ENCODE data around the gene CRYGN.

The CRYGN gene, protein sequence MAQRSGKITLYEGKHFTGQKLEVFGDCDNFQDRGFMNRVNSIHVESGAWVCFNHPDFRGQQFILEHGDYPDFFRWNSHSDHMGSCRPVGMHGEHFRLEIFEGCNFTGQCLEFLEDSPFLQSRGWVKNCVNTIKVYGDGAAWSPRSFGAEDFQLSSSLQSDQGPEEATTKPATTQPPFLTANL

DNA sequence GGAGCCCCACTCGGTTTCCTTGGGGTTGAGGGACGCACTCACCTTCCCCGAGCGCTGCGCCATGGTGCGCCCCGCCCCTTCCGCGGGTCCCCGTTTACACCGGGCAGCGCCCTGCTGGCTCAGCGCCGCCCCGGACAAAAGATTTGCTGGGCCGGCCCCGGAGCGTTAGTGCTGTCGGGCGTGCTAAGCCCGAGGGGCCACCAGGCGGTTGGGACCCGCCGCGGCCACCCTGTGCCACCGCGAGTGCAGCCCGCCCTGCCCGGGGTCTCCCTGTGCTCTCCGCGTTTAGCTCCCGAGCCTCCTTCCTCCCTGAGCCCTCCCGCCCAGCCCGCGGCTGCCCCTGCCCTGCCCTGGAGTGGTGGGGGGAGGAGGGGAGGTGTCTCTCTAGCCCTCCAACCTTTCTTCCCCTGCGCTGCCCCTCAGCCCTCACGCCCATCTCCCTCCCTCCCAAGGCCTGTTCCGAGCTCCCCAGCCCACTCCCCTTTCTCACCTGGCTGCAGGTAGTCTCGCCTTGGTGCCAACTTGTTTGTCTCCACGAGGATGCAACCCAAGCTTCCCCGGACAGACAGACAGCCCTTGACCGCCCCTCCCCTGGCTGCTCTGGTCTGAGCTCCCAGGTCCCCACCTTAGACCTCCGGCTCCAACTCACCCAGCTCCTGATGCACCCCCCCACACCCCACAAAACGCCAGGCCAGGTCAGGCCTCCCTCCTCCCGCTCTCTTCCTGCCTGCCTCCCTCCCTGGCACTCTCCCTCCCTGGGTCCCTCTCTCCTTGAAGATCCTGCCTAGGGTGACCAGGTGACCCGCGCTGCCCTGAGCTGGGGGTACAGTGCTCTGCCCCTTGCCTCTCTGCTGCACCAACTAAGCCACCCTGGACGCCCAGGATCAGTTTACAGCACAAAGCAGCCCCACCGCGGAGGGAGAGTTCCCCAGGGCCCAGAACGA, at the start of gene CRYGN:
Gene CRYGN, minus strand, starts transcription at position 287 of the 944 bp plus-strand sequence. Its CDS starts 224 bp downstream, at position 63.
- no peak for DNase-seq

GRCh38 chr7:151489498-151489897, 49.6 kb upstream of the CRYGN start:
- DNase-seq: no peak

GRCh38 chr7:151488096-151488495, 48.2 kb upstream of the CRYGN start:
- no peak for DNase-seq

DNA sequence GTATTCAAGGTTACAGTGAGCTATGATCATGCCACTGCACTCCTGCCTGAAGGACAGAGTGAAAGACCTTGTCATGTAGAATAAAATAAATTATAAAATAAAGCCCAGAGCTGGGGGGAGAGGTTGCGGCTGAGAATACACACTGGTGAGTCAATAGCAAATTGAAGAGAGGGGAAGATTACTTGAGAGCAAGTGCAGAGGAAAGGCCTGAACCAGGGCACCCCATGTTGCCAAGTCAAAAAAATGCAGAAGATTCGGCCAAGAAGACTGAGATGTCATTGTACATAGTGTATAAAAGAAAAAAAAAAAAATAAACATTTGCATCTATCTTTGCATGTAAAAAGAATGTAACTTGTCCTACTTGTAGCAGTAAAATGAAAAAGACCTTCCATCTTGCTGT, 47.3 kb upstream of the CRYGN start:
- DNase-seq: no peak

DNA sequence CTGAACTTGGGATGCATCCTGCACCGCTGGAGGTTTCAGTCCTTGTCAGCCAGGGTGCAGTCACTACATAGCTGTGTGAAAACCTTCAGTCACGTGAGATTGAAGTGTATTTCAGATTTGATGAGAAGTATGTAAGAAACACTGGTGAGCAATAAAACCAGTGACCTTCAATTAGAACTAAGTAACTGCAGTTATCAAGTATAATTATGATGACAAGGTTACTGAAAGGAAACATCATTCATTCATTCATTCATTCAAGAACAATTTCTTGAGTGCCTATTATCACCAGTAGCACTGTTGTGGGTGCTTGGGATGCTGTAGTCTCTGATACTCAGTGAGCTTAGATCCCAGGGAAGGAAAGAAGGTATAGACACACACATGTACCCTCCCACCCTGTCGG, 46.1 kb upstream of the CRYGN start:
- no peak for DNase-seq

GRCh38 chr7:151484971-151485707, 45.2 kb upstream of the CRYGN start:
- no peak for DNase-seq

DNA sequence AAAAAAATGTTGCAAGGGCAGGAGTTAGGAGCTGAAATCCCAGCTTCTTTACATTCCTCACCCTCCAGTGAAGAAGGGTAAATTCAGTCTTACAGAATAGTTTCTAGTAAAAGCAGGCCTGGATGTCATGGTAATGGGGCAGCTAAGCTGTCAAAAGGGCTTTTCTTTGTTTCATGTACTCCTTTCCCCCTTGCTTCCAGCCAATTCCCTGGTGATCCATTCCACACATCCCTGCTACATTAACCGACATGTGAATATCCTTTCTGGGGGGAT, 43.7 kb upstream of the CRYGN start:
- no peak for DNase-seq

- no peak for DNase-seq
Measured at GRCh38 chr7:151482883-151483710, 43.2 kb upstream of the CRYGN start.

DNA sequence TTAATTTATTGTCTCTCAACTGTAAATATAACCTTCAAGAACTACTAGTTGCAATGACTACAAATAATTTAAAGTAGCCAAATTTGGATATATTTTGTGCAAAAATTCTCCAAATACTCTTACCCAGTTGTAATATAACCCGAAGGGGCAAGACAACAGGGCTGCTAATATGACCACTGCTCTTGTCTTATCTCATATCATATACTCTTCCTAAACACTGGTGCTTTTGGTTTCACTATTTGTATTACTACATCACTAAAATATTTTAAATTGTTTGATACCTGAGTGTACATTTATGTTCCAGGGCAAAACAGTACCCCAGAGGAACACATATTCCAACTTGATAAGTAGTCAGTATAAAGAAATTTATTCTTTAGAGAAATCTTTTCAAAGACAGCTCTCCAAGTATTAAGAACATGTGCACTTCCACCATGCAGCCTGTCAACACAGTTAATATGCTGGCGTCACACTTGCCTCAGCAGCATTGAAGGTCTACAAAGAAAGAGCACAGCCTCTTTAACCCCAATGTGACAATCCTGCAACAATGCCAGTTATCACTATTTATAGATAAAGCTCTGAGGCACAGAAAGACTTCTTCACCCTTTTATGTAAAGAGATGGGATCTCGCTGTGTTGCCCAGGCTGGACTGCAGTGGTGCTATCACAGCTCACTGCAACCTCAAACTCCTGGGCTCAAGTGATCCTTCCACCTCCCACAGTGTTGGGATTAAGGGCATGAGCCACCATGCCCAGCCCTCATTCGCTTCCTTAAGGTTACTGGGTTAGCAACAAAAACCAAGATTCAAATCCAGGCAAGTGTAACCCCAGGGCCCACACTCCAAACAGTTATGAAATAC, 41.9 kb upstream of the CRYGN start:
- DNase-seq: no peak

GRCh38 chr7:151477867-151478266, 37.9 kb upstream of the CRYGN start:
- DNase-seq: no peak

DNA sequence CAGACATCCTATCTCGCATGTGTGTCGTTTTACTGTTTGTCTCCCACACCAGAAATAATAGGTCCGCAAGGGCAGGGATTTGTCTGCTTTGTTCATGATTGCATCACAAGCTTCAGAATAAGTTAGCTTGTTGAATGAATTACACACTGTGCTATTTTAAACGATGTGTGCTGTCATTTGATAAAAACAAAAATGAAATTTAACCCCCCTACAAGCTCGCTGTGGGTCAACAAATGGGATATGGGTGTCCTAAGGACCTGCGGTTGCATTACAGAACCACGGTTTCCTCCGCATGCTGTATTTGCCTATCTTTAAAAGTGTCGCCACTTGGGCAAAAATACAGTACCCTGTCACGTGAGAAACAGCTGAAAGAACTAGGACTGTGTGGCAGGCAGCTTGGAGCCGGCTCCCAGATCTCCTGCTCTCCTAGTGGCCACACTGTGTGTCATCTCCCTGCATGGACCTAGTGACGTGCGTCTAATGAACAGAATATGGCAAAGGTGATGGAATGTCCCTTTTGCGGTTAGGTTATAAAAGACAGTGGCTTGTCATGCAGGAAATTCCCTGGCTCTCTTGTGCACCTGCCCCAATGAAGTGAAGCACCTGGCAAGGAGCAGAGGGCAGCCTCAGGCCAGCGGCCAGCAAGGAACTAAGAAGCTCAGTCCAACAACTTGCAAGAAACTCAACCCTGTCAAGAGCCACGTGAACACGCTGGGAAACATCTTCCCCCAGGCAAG, 32.9 kb upstream of the CRYGN start:
- no peak for DNase-seq

DNA sequence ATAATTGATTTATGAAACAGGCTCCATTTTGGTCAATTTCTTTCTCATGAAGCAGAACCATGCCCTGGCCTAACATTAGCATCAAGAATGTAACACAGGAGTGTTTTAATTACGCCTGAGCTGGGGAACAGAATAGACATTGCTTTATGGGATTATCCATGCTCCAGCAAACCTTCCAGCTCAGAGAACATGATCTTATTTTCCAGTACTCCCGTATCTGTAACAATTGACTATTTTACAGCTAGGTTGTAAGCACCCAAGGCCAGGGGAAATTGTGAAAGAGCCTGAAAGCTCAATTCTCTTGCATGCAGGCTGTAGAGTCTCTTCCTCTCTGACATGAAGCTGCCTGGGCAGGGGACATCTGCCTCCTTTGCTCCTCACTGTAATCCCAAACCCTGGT, 30.8 kb upstream of the CRYGN start:
- DNase-seq: no peak

GRCh38 chr7:151469281-151469680, 29.3 kb upstream of the CRYGN start:
- DNase-seq: no peak

DNA sequence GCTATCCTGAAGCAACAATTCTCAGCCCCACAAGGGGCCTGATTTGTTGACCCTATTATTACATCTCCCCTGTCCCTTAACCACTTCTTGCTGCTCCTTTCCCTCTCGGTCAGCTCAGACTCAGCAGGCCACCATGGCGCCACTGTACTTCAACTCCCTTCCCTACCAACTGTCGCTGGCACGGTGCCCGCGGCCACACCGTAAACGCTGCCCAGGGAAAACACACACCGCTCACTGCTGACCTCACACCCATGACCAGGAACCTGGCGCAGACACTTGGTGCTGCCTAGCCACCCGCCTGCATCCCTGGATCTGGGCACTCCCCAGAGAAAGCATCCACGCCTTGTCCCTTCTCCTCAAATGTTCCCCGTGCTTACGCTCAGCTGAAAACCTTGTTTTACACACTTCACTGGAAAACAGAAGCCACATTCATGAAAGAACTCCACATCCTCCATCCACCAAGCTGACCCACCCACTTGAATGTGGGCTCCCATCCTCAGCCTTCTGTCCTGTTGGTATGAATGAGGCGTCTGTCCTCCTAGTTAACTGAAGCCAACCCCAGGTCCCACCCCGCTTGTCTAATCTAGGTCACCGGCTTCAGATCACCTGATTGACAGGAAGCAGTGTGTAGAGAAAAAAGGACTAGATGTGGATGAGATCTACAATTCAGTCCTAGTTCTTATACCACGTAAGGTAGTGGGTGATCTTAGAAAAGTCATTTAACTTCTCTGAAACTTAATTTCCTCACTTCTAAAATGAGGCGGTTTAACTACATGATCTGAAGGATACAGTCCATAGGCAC, 28.5 kb upstream of the CRYGN start:
- DNase-seq: no peak

DNA sequence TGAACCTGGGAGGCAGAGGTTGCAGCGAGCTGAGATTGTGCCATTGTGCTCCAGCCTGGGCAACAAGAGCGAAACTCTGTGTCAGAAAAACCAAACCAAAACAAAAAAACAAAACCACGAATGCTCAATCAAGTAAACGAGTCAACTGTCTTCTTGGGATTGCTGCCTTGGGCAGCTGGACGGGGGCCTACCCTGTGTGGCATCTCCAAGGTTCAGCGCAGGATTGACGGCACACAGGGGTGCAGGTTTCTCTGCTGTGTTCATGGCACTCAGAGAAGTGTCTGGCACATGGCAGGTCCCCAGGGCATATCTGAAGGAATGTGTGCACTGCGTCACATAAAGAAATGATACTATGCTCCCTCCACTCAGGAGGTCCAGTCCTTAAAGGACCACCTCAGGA, 25.2 kb upstream of the CRYGN start:
- DNase-seq: no peak

DNA sequence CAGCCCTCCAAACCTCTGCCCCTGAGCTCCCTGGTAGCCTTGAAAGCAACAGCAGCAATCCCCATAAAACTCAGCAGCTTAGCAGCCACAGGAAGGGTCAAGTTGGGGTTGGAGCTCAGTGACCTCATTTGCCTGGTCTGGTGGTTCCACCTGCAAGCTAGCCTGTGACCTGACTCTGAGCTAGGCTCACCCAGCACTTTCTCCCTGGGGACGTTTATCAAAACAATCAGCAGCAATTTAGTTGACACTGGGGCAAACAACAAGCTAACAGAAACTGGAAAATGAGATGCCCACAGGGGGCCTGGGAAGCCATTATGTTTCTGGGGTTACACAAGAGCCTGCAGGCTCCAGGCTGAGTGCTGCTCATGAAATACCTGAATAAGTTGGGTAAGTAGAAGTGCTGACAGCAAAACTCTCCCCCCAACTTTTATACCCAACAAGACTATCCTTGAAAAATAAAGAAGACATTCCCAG, 22.4 kb upstream of the CRYGN start:
- DNase-seq: no peak

DNA sequence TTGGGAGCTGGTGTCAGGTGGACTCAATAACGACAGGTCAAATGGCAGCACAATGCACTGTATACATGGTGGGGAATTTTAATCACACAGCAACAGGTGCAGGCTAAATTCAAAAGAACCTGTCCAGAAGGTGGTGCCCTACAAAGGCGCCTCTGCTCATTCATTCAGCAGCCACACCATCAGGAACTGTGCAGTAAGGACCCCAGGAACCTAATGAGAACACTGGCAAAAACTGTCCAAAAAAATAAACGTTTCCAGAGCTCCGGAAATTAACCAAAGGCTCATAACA, 21.9 kb upstream of the CRYGN start:
- no peak for DNase-seq

DNA sequence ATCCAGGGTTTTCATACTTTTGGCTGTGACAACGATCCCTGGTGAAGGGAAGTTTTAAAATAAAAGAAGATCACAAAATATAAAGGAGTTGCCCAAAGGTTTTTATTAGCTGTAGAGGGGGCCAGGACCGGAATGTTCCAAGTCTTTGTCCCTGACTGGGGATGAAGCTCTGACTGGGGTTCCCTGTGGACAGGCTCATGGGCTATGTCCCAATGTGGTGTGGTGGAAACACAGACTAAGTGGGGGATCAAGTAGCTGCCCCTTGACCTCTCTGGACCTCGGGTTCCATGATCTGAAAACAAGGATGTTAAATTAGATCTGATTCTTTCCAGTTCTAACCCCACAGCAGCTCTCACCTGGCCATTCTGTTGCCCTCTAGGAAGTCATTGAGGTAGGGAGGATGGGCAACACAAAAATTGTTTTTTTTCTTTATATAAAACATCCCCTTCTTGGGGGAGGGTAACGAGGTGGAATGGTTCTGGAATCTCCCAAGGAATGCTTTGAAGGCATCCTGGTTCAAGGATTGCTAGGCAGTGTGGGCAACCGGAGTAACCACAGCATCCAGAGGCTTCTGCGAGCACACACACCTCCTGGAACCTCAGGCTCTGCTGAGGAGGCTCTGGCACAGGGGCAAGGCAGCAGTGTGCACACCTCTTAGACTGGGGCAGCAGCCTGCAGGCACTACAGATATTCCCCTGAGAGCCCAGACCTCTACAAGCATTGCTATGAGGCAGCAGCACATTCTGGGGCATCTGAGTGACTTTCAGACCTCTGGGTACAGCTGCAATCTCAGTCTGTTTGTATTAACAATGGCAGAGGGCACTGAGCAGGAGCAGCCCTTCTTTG, 21.4 kb upstream of the CRYGN start:
- DNase-seq: no peak

- DNase-seq: no peak
Measured at GRCh38 chr7:151460474-151460855, 20.5 kb upstream of the CRYGN start.

Data from GDM1 (cell line).